ENCODE measurements around the gene ZSCAN21. TPM values are rescaled to one million over a fixed set of nuclear protein-coding genes. Genes with fewer than 3 reads are reported as not detected.

The ZSCAN21 gene
- total and polyA plus RNA-seq, 5 donors from 2014 or later = 5.1 to 9.8 (median 8.5) TPM

DNA sequence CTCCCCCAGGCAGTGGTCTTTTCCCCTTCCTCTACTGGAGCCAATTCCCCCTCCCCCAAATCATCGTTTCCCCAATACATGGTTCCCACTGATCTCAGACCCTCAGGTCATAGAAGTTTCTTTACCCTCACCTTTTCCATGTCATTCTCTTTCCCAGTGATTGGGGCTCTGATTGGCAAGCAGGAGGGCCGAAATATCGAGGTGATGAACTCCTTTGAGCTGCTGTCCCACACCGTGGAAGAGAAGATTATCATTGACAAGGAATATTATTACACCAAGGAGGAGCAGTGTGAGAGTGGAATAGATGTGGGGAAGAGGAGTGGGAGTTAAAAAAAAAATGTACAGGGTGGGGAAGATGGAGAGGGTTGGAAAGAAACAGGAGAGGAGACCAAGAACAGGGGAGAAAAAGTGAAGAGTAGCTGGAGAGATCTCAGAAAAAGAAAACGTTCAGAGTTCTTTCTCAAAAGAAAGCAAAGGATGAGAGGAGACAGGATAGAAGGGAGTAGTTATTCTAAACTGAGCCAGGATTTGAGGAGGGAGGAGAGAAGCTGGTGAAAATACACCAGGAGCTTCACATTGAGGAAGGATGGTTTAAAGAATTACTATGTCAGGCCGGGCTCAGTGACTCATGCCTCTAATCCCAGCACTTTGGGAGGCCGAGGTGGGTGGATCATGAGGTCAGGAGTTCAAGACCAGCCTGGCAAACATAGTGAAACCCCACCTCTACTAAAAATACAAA is 40.1 kb downstream of the ZSCAN21 start:
- H3K9me3 ChIP-seq (ENCODE audit: control insufficient read depth in 2 of 2, low read length in 2 of 2) = no peaks in the 10 kb centered on the region
- H3K27ac ChIP-seq (ENCODE audit: insufficient read depth, low read length, poor library complexity, severe bottlenecking) = peak overlapping the region; percentile 86
- Mint-ChIP-seq H3K9me3 (no peaks in the 10 kb centered on the region), H3K27me3 (peaks cover 14% of the 10 kb centered on the region), H3K27ac (peak overlapping the region; percentile 54 to 94 (median 93)), H3K36me3 (peaks cover 39% of the 10 kb centered on the region), H3K4me1 (peaks cover 0 to 36% (median 14%) of the 10 kb centered on the region in 4 donors), H3K4me3 (peak overlapping the region; percentile 89 to 95 (median 94))
- peaks cover 17% of the 10 kb centered on the region for H3K4me1 ChIP-seq (ENCODE audit: control insufficient read depth, insufficient read depth, low read length, poor library complexity, severe bottlenecking)
- DNase-seq (no peak), ATAC-seq (ENCODE audit: low read depth in 2 of 2) (no peak)
- peaks cover 39% of the 10 kb centered on the region for H3K36me3 ChIP-seq (ENCODE audit: control insufficient read depth, insufficient read depth, low read length)
- H3K4me3 ChIP-seq (ENCODE audit: low read depth, low read length) = peak overlapping the region; percentile 84
- no peaks in the 10 kb centered on the region for H3K27me3 ChIP-seq (ENCODE audit: control insufficient read depth, insufficient read depth, low read length)

DNA sequence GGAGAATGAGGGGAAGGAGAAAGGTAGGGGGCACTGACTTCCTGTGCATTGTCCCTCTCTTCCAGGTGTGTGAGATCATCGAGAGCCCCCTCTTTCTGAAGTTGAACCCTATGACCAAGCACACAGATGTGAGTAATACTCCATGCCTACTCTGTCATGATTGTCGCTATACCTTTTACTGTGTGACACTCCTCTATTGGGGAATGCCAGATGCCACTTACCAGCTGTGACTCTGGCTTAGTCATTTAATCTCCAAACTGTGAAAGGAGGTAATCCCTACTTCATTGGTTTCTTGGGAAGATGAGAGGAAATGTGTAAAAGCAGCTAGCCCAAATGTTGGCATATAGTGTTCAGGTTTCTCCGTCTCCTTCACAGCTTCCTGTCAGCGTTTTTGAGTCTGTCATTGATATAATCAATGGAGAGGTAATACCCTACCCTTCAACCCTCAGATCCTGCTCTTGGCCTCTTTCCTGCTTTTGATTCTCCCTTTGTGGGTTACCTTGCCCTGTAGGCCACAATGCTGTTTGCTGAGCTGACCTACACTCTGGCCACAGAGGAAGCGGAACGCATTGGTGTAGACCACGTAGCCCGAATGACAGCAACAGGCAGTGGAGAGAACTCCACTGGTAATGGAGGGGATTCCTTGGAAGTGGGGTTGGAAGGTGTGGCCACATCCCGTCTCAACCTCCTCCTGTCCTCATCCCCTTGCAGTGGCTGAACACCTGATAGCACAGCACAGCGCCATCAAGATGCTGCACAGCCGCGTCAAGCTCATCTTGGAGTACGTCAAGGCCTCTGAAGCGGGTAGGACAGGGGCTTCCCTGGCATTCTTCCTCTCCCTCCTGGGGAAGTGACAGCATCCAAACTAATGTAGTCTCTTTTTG is 41.2 kb downstream of the ZSCAN21 start:
- Histone ChIP-seq H3K27me3 (ENCODE audit: control insufficient read depth, insufficient read depth, low read length) (no peaks in the 10 kb centered on the region), H3K4me3 (ENCODE audit: low read depth, low read length) (no peak overlapping the region), H3K36me3 (ENCODE audit: control insufficient read depth, insufficient read depth, low read length) (peaks cover 50% of the 10 kb centered on the region), H3K9me3 (ENCODE audit: control insufficient read depth in 2 of 2, low read length in 2 of 2) (no peaks in the 10 kb centered on the region), H3K27ac (ENCODE audit: insufficient read depth, low read length, poor library complexity, severe bottlenecking) (no peak overlapping the region), H3K4me1 (ENCODE audit: control insufficient read depth, insufficient read depth, low read length, poor library complexity, severe bottlenecking) (peaks cover 17% of the 10 kb centered on the region)
- H3K9me3 Mint-ChIP-seq = no peaks in the 10 kb centered on the region
- peaks cover 0 to 42% (median 12%) of the 10 kb centered on the region in 4 donors for H3K4me1 Mint-ChIP-seq
- H3K36me3 Mint-ChIP-seq = peaks cover 47% of the 10 kb centered on the region
- DNase-seq (no peak), ATAC-seq (ENCODE audit: low read depth in 2 of 2) (no peak)
- H3K4me3 Mint-ChIP-seq = peak overlapping the region; percentile 89 to 95 (median 94)
- H3K27me3 Mint-ChIP-seq = peaks cover 10% of the 10 kb centered on the region
- peak overlapping the region in 1 of 3 donors; percentile 56 for H3K27ac Mint-ChIP-seq

DNA sequence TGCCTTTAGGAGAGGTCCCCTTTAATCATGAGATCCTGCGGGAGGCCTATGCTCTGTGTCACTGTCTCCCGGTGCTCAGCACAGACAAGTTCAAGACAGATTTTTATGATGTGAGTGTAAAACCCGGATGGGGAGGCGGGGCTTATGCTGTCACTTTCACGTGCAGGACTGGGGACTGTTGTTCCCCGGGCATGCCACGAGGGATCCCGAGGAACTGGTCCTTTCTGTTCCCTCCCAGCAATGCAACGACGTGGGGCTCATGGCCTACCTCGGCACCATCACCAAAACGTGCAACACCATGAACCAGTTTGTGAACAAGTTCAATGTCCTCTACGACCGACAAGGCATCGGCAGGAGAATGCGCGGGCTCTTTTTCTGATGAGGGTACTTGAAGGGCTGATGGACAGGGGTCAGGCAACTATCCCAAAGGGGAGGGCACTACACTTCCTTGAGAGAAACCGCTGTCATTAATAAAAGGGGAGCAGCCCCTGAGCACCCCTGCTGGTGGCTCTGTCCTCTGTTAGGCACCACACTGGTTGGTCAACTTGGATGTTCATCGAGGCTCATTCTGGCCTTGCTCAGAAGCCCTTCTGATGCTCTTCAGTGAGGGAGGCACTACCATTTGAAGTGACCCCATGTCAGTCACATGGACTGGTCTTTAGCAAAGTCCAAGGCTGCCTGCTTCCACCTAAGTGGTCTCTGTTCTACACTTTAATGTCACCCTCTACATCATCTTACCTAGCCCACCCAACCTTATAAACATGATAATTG is 42.0 kb downstream of the ZSCAN21 start:
- Mint-ChIP-seq H3K36me3 (peaks cover 52% of the 10 kb centered on the region), H3K9me3 (no peaks in the 10 kb centered on the region), H3K27me3 (peaks cover 10% of the 10 kb centered on the region), H3K27ac (peak overlapping the region in 2 of 3 donors; percentile 44 to 69), H3K4me1 (peaks cover 0 to 44% (median 12%) of the 10 kb centered on the region in 4 donors), H3K4me3 (peak overlapping the region; percentile 26 to 95 (median 48))
- no peaks in the 10 kb centered on the region for H3K27me3 ChIP-seq (ENCODE audit: control insufficient read depth, insufficient read depth, low read length)
- no peak overlapping the region for H3K4me3 ChIP-seq (ENCODE audit: low read depth, low read length)
- peaks cover 17% of the 10 kb centered on the region for H3K4me1 ChIP-seq (ENCODE audit: control insufficient read depth, insufficient read depth, low read length, poor library complexity, severe bottlenecking)
- peaks cover 58% of the 10 kb centered on the region for H3K36me3 ChIP-seq (ENCODE audit: control insufficient read depth, insufficient read depth, low read length)
- no peaks in the 10 kb centered on the region for H3K9me3 ChIP-seq (ENCODE audit: control insufficient read depth in 2 of 2, low read length in 2 of 2)
- peak in 1 of 3 donors; percentile 13 for DNase-seq
- H3K27ac ChIP-seq (ENCODE audit: insufficient read depth, low read length, poor library complexity, severe bottlenecking) = no peak overlapping the region
- no peak for ATAC-seq (ENCODE audit: low read depth in 2 of 2)

DNA sequence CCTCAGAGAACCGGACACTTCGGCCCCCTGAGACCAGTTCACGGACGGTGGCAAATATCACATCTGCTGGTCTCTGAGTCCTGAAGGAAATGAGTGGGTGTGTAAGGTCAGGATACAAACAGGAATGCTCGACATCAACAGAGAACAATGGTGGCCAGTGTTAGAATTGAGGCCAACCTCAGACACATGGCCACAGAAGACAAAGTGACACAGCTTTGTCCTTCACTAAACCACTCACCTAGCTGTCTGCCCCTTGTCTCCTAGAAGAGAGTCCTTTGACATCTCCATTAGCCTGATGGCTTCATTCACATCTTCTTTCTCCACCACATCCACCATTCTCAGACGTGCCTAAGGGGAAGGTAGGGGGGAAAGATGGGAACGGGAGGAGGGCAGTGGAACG is 43.5 kb downstream of the ZSCAN21 start:
- Histone ChIP-seq H3K4me1 (ENCODE audit: control insufficient read depth, insufficient read depth, low read length, poor library complexity, severe bottlenecking) (peaks cover 15% of the 10 kb centered on the region), H3K9me3 (ENCODE audit: control insufficient read depth in 2 of 2, low read length in 2 of 2) (no peaks in the 10 kb centered on the region), H3K4me3 (ENCODE audit: low read depth, low read length) (no peak overlapping the region), H3K27me3 (ENCODE audit: control insufficient read depth, insufficient read depth, low read length) (no peaks in the 10 kb centered on the region), H3K27ac (ENCODE audit: insufficient read depth, low read length, poor library complexity, severe bottlenecking) (no peak overlapping the region), H3K36me3 (ENCODE audit: control insufficient read depth, insufficient read depth, low read length) (peaks cover 72% of the 10 kb centered on the region)
- Mint-ChIP-seq H3K4me3 (peak overlapping the region in 1 of 4 donors; percentile 66), H3K27ac (no peak overlapping the region), H3K36me3 (peaks cover 63% of the 10 kb centered on the region), H3K27me3 (peaks cover 5% of the 10 kb centered on the region), H3K4me1 (peaks cover 0 to 49% (median 14%) of the 10 kb centered on the region in 4 donors), H3K9me3 (no peaks in the 10 kb centered on the region)
- DNase-seq = no peak
- no peak for ATAC-seq (ENCODE audit: low read depth in 2 of 2)

DNA sequence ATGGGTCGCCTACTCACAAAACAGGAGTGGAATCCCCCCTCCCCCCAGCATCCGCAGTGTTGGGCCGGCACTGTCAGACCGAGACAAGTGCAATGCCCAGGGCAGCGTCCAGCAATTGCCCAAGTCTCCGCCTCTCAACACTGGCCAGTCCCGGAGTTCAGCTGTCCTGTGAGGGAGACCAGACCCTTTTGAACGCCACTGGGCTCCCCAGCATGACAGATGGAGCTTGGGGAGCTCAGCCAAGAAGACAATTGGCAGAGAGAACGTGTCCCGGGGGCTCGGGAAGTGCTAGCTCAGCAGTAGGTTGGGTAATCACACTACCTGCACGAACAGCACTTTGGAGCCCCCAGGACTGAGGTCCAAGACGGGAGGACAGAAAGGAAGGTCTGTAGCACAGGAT is 43.9 kb downstream of the ZSCAN21 start:
- Mint-ChIP-seq H3K4me1 (peaks cover 0 to 49% (median 15%) of the 10 kb centered on the region in 4 donors), H3K27ac (no peak overlapping the region), H3K9me3 (no peaks in the 10 kb centered on the region), H3K36me3 (peaks cover 68% of the 10 kb centered on the region), H3K27me3 (peaks cover 5% of the 10 kb centered on the region), H3K4me3 (peak overlapping the region in 2 of 4 donors; percentile 27 to 66)
- no peaks in the 10 kb centered on the region for H3K27me3 ChIP-seq (ENCODE audit: control insufficient read depth, insufficient read depth, low read length)
- DNase-seq (no peak), ATAC-seq (ENCODE audit: low read depth in 2 of 2) (no peak)
- no peak overlapping the region for H3K27ac ChIP-seq (ENCODE audit: insufficient read depth, low read length, poor library complexity, severe bottlenecking)
- H3K36me3 ChIP-seq (ENCODE audit: control insufficient read depth, insufficient read depth, low read length) = peaks cover 76% of the 10 kb centered on the region
- peaks cover 10% of the 10 kb centered on the region for H3K4me1 ChIP-seq (ENCODE audit: control insufficient read depth, insufficient read depth, low read length, poor library complexity, severe bottlenecking)
- H3K9me3 ChIP-seq (ENCODE audit: control insufficient read depth in 2 of 2, low read length in 2 of 2) = no peaks in the 10 kb centered on the region
- H3K4me3 ChIP-seq (ENCODE audit: low read depth, low read length) = no peak overlapping the region

DNA sequence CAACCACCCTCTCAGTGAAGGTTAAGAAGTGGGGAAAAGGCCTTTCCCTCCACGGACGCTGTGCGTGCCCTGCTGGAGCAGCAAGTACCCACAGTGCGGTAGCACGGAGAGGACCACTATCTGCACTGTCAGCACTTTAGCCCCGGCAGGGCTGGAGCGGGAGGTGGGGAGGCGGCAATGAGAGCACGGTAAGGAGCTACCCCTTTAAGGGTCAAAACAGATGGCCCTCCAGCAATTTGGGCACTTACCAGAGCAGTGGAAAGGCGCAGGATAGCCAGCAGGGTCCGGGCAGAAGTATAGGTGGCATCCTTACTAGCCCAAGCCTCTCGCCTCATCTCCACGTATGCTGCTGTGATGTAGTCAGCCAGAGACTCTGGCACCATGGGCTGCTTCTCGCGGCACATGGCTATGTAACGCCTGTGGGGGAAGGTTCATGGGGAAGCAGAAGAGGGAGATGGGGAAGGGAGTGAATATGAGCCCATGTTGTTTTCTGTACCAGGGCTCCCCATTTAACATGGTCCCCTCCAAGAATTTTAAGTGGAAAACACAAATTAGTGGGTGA is 44.4 kb downstream of the ZSCAN21 start:
- ATAC-seq (ENCODE audit: low read depth in 2 of 2) (no peak), DNase-seq (no peak)
- Histone ChIP-seq H3K4me3 (ENCODE audit: low read depth, low read length) (no peak overlapping the region), H3K27me3 (ENCODE audit: control insufficient read depth, insufficient read depth, low read length) (no peaks in the 10 kb centered on the region), H3K9me3 (ENCODE audit: control insufficient read depth in 2 of 2, low read length in 2 of 2) (no peaks in the 10 kb centered on the region), H3K4me1 (ENCODE audit: control insufficient read depth, insufficient read depth, low read length, poor library complexity, severe bottlenecking) (peaks cover 9% of the 10 kb centered on the region), H3K27ac (ENCODE audit: insufficient read depth, low read length, poor library complexity, severe bottlenecking) (no peak overlapping the region), H3K36me3 (ENCODE audit: control insufficient read depth, insufficient read depth, low read length) (peaks cover 81% of the 10 kb centered on the region)
- Mint-ChIP-seq H3K4me3 (peak overlapping the region in 1 of 4 donors; percentile 66), H3K4me1 (peaks cover 0 to 54% (median 18%) of the 10 kb centered on the region in 4 donors), H3K27me3 (peaks cover 5% of the 10 kb centered on the region), H3K27ac (no peak overlapping the region), H3K36me3 (peaks cover 73% of the 10 kb centered on the region), H3K9me3 (no peaks in the 10 kb centered on the region)

DNA sequence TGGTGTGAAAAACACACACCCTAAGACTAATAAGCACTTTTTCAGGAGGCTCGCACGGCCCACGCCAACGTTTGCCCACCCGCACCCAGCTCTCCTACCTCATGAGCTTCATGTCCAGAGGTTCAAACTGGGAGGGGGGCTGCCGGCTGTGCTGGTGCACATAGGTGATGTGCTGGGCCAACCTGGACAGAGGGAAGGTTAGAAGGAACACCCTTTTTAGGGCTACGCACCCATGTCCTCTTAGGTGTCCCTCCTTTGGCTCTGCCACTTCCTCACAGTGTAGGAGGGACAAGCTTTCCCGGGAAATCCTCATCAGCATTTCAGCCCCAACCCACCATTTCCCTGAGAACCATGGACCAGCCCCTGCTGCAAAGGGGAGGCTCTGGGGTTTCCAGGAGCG is 45.7 kb downstream of the ZSCAN21 start:
- H3K27ac Mint-ChIP-seq = peak overlapping the region in 1 of 3 donors; percentile 48
- no peak for ATAC-seq (ENCODE audit: low read depth in 2 of 2)
- Histone ChIP-seq H3K36me3 (ENCODE audit: control insufficient read depth, insufficient read depth, low read length) (peaks cover 84% of the 10 kb centered on the region), H3K9me3 (ENCODE audit: control insufficient read depth in 2 of 2, low read length in 2 of 2) (no peaks in the 10 kb centered on the region), H3K4me1 (ENCODE audit: control insufficient read depth, insufficient read depth, low read length, poor library complexity, severe bottlenecking) (peaks cover 15% of the 10 kb centered on the region), H3K27me3 (ENCODE audit: control insufficient read depth, insufficient read depth, low read length) (no peaks in the 10 kb centered on the region), H3K4me3 (ENCODE audit: low read depth, low read length) (no peak overlapping the region), H3K27ac (ENCODE audit: insufficient read depth, low read length, poor library complexity, severe bottlenecking) (no peak overlapping the region)
- no peaks in the 10 kb centered on the region for H3K9me3 Mint-ChIP-seq
- peaks cover 0 to 56% (median 21%) of the 10 kb centered on the region in 4 donors for H3K4me1 Mint-ChIP-seq
- no peak overlapping the region for H3K4me3 Mint-ChIP-seq
- peaks cover 4% of the 10 kb centered on the region for H3K27me3 Mint-ChIP-seq
- H3K36me3 Mint-ChIP-seq = peaks cover 72% of the 10 kb centered on the region
- no peak for DNase-seq

Data from CD4-positive, CD25-positive, alpha-beta regulatory T cell (primary cell).